GM10248 (cell line): ENCODE measurements around the gene POU3F1.

ENCODE experiments used
- CTCF ChIA-PET: fragments of 300-600 bp; sonication (Branson Sonifier 250); formaldehyde crosslinking; extraction: SDS; loops from one replicate; lab custom pipeline; 2021; ENCODE audit warnings: antibody characterized with exemption; lab: Yijun Ruan, JAX
- POLR2A ChIA-PET: fragments of 350-650 bp; sonication (Branson Sonifier 250); formaldehyde crosslinking; extraction: SDS; loops from one replicate; lab custom pipeline; 2020; ENCODE audit warnings: antibody characterized with exemption; lab: Yijun Ruan, JAX
- DNase-seq: peaks from one replicate; pipeline ENCODE4 v3.0.0; 2012; ENCODE audit errors: extremely low spot score
- TF ChIP-seq, protein P1 (sequence below): IDR thresholded peaks from 2 replicates; pipeline ENCODE4 v1.5.1; 2012; ENCODE audit warnings: mild to moderate bottlenecking, low read depth; ENCODE audit errors: extremely low read depth, missing control alignments, control extremely low read depth

The POU3F1 gene

GRCh38 chr1:38030596-38031512 lies 15.7 kb downstream of the POU3F1 start:
- ChIA-PET CTCF (interaction anchor here (1.0 to 6.6 kb wide), 6 partner anchors 11 to 556 kb away, joined by 3 to 58 read pairs (median 4); no protein-coding TSS in a partner anchor), POLR2A (interaction anchor here (0.8 kb wide), 1 partner anchor 16 kb away, joined by 5 read pairs; the partner anchor contains the start of gene POU3F1)

DNA sequence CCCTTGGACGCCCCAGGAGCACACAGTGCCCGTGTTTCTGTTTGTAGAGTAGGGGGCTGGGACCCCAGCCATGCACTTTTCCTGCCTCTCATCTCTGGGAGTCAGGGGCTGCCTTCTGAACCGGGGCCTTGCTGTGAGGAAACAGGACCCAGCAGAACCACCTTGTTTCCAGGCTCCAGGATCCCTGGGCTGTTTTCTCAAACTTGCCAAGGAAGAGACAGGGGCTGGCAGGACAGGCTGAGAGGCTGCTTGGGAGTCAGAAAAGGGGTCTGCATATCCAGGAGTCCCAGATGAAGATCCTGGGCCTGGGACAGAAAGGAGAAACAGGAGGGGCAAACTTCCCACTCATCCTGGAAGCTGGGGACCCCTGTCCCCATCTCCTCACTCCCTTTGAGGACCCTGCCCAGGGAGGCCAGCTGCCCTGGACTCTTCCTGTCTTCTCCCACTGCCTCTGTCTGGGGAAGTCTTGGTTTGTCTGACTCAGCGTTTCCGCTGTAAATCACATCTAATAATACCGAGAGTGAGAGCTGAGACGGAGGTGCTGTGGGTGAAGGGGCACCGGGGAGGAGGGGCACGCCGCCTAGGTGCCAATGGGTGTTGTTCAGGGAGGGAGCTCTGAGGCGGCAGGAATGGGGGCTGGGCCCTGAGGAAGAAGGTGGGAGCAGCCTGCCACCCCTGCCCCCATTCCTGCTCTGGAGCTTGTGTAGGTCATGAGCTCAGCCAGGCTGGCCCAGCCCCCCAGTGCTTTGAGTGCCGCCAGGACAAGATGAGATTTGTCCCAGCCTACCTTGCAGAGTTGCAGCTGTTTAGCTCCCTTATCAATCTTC lies 16.7 kb downstream of the POU3F1 start:
- ChIA-PET POLR2A (interaction anchor here (0.6 to 0.8 kb wide), 2 partner anchors 17 to 180 kb away, joined by 5 to 9 read pairs; partner anchors contain the start of gene POU3F1), CTCF (interaction anchor here (1.0 to 6.6 kb wide), 8 partner anchors 11 to 803 kb away, joined by 3 to 58 read pairs (median 4); partner anchors contain the start of gene UTP11)
- DNase-seq = peak; percentile 75
- TF ChIP-seq, protein P1, sequence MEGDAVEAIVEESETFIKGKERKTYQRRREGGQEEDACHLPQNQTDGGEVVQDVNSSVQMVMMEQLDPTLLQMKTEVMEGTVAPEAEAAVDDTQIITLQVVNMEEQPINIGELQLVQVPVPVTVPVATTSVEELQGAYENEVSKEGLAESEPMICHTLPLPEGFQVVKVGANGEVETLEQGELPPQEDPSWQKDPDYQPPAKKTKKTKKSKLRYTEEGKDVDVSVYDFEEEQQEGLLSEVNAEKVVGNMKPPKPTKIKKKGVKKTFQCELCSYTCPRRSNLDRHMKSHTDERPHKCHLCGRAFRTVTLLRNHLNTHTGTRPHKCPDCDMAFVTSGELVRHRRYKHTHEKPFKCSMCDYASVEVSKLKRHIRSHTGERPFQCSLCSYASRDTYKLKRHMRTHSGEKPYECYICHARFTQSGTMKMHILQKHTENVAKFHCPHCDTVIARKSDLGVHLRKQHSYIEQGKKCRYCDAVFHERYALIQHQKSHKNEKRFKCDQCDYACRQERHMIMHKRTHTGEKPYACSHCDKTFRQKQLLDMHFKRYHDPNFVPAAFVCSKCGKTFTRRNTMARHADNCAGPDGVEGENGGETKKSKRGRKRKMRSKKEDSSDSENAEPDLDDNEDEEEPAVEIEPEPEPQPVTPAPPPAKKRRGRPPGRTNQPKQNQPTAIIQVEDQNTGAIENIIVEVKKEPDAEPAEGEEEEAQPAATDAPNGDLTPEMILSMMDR = no peak

More at GRCh38 chr1:38030596-38031512, 15.7 kb downstream of the POU3F1 start:
- DNase-seq = no peak
- TF ChIP-seq, protein P1 = no peak

GRCh38 chr1:38029081-38029681 lies 17.4 kb downstream of the POU3F1 start:
- DNase-seq = no peak
- ChIA-PET POLR2A (interaction anchor here (0.6 kb wide), 1 partner anchor 179 kb away, joined by 9 read pairs; no protein-coding TSS in a partner anchor), CTCF (interaction anchor here (1.0 to 6.6 kb wide), 5 partner anchors 8 to 804 kb away, joined by 3 to 58 read pairs (median 13); partner anchors contain the start of gene UTP11)
- TF ChIP-seq, protein P1 = no peak

- POLR2A ChIA-PET = interaction anchor here (0.7 kb wide), 1 partner anchor 22 kb away, joined by 3 read pairs; no protein-coding TSS in a partner anchor
- no peak for DNase-seq
- CTCF ChIA-PET = interaction anchor here (1.1 to 6.6 kb wide), 8 partner anchors 9 to 804 kb away, joined by 3 to 58 read pairs (median 20); partner anchors contain the start of gene UTP11
- TF ChIP-seq, protein P1 = no peak
Measured at GRCh38 chr1:38028671-38029070, 17.9 kb downstream of the POU3F1 start.

DNA sequence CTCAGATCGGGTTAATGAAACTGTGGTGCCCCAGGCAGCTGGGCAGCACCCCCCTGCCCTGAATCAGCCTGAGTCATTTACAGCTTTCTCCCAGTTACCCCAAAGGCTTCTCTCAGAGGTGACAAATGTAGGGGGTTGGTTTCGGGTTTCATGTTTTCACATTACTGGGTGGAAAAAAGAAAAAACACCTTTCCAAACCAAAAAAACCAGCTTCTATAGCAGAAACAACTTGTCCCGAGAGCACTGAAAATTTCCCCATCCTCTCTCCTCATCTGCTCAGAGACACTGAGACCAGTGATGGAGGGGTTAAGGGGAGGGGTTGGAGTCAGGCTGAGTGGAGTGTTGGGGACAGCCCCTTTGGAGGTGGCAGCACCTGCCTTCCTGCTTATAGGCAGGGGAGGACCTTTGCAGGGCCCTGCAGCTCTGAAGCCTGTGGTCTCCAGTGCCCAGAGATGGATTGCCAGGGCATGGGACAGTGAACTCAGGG lies 18.4 kb downstream of the POU3F1 start:
- POLR2A ChIA-PET = interaction anchor here (0.7 to 1.1 kb wide), 2 partner anchors 15 to 23 kb away, joined by 3 to 7 read pairs; partner anchors contain the start of gene UTP11
- CTCF ChIA-PET = interaction anchor here (0.9 to 6.6 kb wide), 17 partner anchors 9 to 807 kb away, joined by 3 to 58 read pairs (median 7); partner anchors contain the start of gene UTP11
- TF ChIP-seq, protein P1 = no peak
- peak; percentile 84 for DNase-seq
